ENCODE results near the gene SPATA3.

- TF ChIP-seq CTCF (optimal IDR thresholded peaks at IDR 0.05 in 1 of 3, IDR thresholded peaks at IDR 0.05 in 1 of 3, conservative IDR thresholded peaks at IDR 0.05 in 1 of 3; ENCODE audit: extremely low read depth in 1 of 3, insufficient read depth in 2 of 3, low read length in 3 of 3) (no peak), EZH2 (IDR thresholded peaks at IDR 0.05; ENCODE audit: low read length) (no peak)
These were observed 47.9 kb downstream of the SPATA3 start for GRCh38 chr2:231043796-231044195.

Measured in keratinocyte (primary cell).